Left ventricle myocardium inferior (tissue), 1 donor: ENCODE results near the gene CARM1. TPM values are rescaled to one million over a fixed set of nuclear protein-coding genes. Genes with fewer than 3 reads are reported as not detected.
A peak's percentile ranks its signal among the peaks of the same experiment; 100 is the strongest.
"Not testable (repeated sequence)": the region's sequence is repeated elsewhere in the genome, so short reads cannot be mapped to it uniquely, and the experiment has no call there.

Source experiments
- DNase-seq: peaks from one replicate; pipeline ENCODE4 v3.0.0-alpha.2; 2020
- H3K27ac ChIP-seq: fragments of 200-600 bp; replicated peaks from 2 replicates; pipeline ENCODE4 v1.8.0; 2021
- H3K27me3 ChIP-seq: fragments of 200-600 bp; 2 replicates; pipeline ENCODE4 v1.8.0; 2021; ENCODE audit warnings: low read depth
- H3K36me3 ChIP-seq: fragments of 200-600 bp; 2 replicates; pipeline ENCODE4 v1.8.0; 2021
- H3K4me1 ChIP-seq: fragments of 200-600 bp; 2 replicates; pipeline ENCODE4 v1.8.0; 2021
- H3K4me3 ChIP-seq: fragments of 200-600 bp; 2 replicates; pipeline ENCODE4 v1.8.0; 2021; ENCODE audit warnings: mild to moderate bottlenecking, moderate library complexity
- H3K9me3 ChIP-seq: fragments of 200-600 bp; replicated peaks from 2 replicates; pipeline ENCODE4 v1.8.0; 2021
- intact Hi-C: fragments of 100-400 bp; cut with micrococcal nuclease; formaldehyde crosslinking; loops from one replicate; pipeline ENCODE4 v1.11.0; 2022
- total RNA-seq: library from RNA; stranded (reverse); fragmentation: NEBNext Ultra II Directional; extraction: Animal tissue kit (Norgen Biotek cat#: 25700); gene quantifications from one replicate; pipeline ENCODE4 v1.2.1, GENCODE V29; 2021
- TF ChIP-seq, protein P1 (sequence below): fragments of 200-600 bp; IDR thresholded peaks from 2 replicates; pipeline ENCODE4 v1.8.0; 2021; ENCODE audit warnings: antibody characterized with exemption, mild to moderate bottlenecking, borderline replicate concordance
- donor health status: DM: no; HTN: yes; CAD: no; lungs with severe emphysema.

CARM1 gene
- total RNA-seq, 1 donor from 2014 or later = 27.2 TPM

- no peak for DNase-seq
- TF ChIP-seq, protein P1, sequence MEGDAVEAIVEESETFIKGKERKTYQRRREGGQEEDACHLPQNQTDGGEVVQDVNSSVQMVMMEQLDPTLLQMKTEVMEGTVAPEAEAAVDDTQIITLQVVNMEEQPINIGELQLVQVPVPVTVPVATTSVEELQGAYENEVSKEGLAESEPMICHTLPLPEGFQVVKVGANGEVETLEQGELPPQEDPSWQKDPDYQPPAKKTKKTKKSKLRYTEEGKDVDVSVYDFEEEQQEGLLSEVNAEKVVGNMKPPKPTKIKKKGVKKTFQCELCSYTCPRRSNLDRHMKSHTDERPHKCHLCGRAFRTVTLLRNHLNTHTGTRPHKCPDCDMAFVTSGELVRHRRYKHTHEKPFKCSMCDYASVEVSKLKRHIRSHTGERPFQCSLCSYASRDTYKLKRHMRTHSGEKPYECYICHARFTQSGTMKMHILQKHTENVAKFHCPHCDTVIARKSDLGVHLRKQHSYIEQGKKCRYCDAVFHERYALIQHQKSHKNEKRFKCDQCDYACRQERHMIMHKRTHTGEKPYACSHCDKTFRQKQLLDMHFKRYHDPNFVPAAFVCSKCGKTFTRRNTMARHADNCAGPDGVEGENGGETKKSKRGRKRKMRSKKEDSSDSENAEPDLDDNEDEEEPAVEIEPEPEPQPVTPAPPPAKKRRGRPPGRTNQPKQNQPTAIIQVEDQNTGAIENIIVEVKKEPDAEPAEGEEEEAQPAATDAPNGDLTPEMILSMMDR = peak; percentile 72
- Histone ChIP-seq H3K27me3 (no peaks in the 10 kb centered on the region), H3K9me3 (no peaks in the 10 kb centered on the region), H3K27ac (no peak overlapping the region), H3K4me1 (peaks cover 7% of the 10 kb centered on the region), H3K36me3 (peaks cover 10% of the 10 kb centered on the region), H3K4me3 (peak overlapping the region; percentile 30)
- intact Hi-C loops = no loop called here
These were observed 65.3 kb downstream of the CARM1 start for GRCh38 chr19:10936661-10937084.

- H3K4me1 ChIP-seq, H3K27me3 ChIP-seq, H3K9me3 ChIP-seq, H3K4me3 ChIP-seq, H3K36me3 ChIP-seq, DNase-seq, intact Hi-C loops, H3K27ac ChIP-seq: not testable (repeated sequence)
These were observed 70.3 kb downstream of the CARM1 start for GRCh38 chr19:10941649-10942048.

DNA sequence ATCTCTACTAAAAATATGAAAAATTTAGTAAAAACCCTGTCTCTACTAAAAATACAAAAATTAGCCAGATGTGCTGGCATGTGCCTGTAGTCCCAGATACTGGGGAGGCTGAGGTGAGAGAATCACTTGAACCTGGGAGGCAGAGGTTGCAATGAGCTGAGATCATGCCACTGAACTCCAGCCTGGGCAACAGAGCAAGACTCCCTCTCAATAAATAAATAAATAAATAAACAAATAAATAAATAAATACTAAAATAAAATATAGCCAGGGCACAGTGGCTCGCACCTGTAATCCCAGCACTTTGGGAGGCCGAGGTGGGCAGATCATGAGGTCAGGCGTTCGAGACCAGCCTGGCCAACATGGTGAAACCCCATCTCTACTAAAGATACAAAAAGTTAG is 72.1 kb downstream of the CARM1 start:
- DNase-seq, H3K36me3 ChIP-seq, H3K9me3 ChIP-seq, intact Hi-C loops, H3K4me3 ChIP-seq, H3K27me3 ChIP-seq, H3K27ac ChIP-seq, H3K4me1 ChIP-seq: not testable (repeated sequence)

DNA sequence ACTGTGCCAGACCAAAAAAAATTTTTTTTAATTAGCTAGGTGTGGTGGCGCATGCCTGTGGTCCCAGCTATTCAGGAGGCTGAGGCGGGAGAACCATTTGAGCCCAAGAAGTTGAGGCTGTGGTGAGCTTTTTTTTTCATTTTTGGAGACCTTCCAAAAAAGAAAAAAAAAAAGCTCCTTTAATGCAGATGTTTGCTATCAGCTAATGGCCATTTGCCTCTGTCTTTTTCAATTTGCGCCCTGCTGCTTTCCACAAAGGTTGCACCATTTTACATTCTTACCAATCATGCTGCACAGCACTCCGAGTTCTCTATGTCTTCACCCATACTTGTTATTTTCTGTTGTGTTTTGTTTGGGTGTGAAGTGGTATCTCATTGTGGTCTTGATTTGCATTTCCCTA is 73.9 kb downstream of the CARM1 start:
- TF ChIP-seq, protein P1 = no peak
- DNase-seq = no peak
- Histone ChIP-seq H3K27ac (no peak overlapping the region), H3K36me3 (no peaks in the 10 kb centered on the region), H3K27me3 (no peaks in the 10 kb centered on the region), H3K4me1 (no peaks in the 10 kb centered on the region), H3K4me3 (no peak overlapping the region), H3K9me3 (no peaks in the 10 kb centered on the region)
- intact Hi-C loops = no loop called here

- H3K36me3 ChIP-seq = no peaks in the 10 kb centered on the region
- TF ChIP-seq, protein P1 = no peak
- H3K27ac ChIP-seq = no peak overlapping the region
- no peaks in the 10 kb centered on the region for H3K27me3 ChIP-seq
- H3K4me3 ChIP-seq = no peak overlapping the region
- no peak for DNase-seq
- H3K9me3 ChIP-seq = no peaks in the 10 kb centered on the region
- intact Hi-C loops = no loop called here
- no peaks in the 10 kb centered on the region for H3K4me1 ChIP-seq
These were observed 75.8 kb downstream of the CARM1 start for GRCh38 chr19:10946958-10947657.

- no peaks in the 10 kb centered on the region for H3K4me1 ChIP-seq
- no peak overlapping the region for H3K4me3 ChIP-seq
- TF ChIP-seq, protein P1 = no peak
- no peaks in the 10 kb centered on the region for H3K9me3 ChIP-seq
- intact Hi-C loops = no loop called here
- no peaks in the 10 kb centered on the region for H3K27me3 ChIP-seq
- DNase-seq = no peak
- H3K27ac ChIP-seq = no peak overlapping the region
- no peaks in the 10 kb centered on the region for H3K36me3 ChIP-seq
These were observed 81.5 kb downstream of the CARM1 start for GRCh38 chr19:10952809-10953208.

- Histone ChIP-seq H3K4me3 (peak overlapping the region; percentile 94), H3K4me1 (peaks cover 26% of the 10 kb centered on the region), H3K27ac (peak overlapping the region; percentile 95)
- H3K27me3 ChIP-seq, intact Hi-C loops, H3K36me3 ChIP-seq, H3K9me3 ChIP-seq, DNase-seq: not testable (repeated sequence)
These were observed 88.1 kb downstream of the CARM1 start for GRCh38 chr19:10959277-10959968.
